Activated CD4-positive, alpha-beta T cell treated with anti-CD3 and anti-CD28 coated beads, Interleukin-10, Interleukin-2, amounts not matched to agents 100 ng/mL and 50 ng/mL, durations not matched to agents 16 hours and 8 hours (primary cell): ENCODE results near the gene MYBPHL.
"Not testable (repeated sequence)": the region's sequence is repeated elsewhere in the genome, so short reads cannot be mapped to it uniquely, and the experiment has no call there.

Source experiments
- DNase-seq: peaks from one replicate; pipeline ENCODE4 v3.0.0-alpha.2; 2020

Gene MYBPHL

GRCh38 chr1:109304226-109304920 lies 2.4 kb downstream of the MYBPHL start:
- no peak for DNase-seq

GRCh38 chr1:109301874-109302273 lies 4.9 kb downstream of the MYBPHL start:
- no peak for DNase-seq

- no peak for DNase-seq
Observed at GRCh38 chr1:109300650-109301151, 6.1 kb downstream of the MYBPHL start.

- DNase-seq, result no peak
Observed at GRCh38 chr1:109299558-109300343, 7.1 kb downstream of the MYBPHL start.

GRCh38 chr1:109298666-109299557 lies 7.9 kb downstream of the MYBPHL start:
- no peak for DNase-seq

- DNase-seq, result no peak
Observed at GRCh38 chr1:109296782-109297181, 10.0 kb downstream of the MYBPHL start.

- no peak for DNase-seq
Observed at GRCh38 chr1:109295712-109296415, 10.9 kb downstream of the MYBPHL start.

GRCh38 chr1:109294481-109294880 lies 12.3 kb downstream of the MYBPHL start:
- DNase-seq, result no peak

GRCh38 chr1:109293026-109293425 lies 13.8 kb downstream of the MYBPHL start:
- no peak for DNase-seq

- no peak for DNase-seq
Observed at GRCh38 chr1:109292364-109292763, 14.4 kb downstream of the MYBPHL start.

- no peak for DNase-seq
Observed at GRCh38 chr1:109290998-109291397, 15.8 kb downstream of the MYBPHL start.

GRCh38 chr1:109290137-109290536 lies 16.7 kb downstream of the MYBPHL start:
- no peak for DNase-seq

- not testable (repeated sequence) for DNase-seq
Observed at GRCh38 chr1:109286762-109287161, 20.0 kb downstream of the MYBPHL start.

GRCh38 chr1:109283748-109284600 lies 22.8 kb downstream of the MYBPHL start:
- peak; percentile 46 for DNase-seq

GRCh38 chr1:109282952-109283747 lies 23.7 kb downstream of the MYBPHL start, which contains the start of gene PSRC1:
TSS of gene PSRC1 (minus strand) at chr1:109283145.
- DNase-seq, result peak; percentile 95

GRCh38 chr1:109282497-109282951 lies 24.3 kb downstream of the MYBPHL start:
- no peak for DNase-seq

GRCh38 chr1:109281680-109282496 lies 24.9 kb downstream of the MYBPHL start:
- no peak for DNase-seq

GRCh38 chr1:109280862-109281261 lies 25.9 kb downstream of the MYBPHL start:
- no peak for DNase-seq

- DNase-seq, result no peak
Observed at GRCh38 chr1:109279615-109280278, 27.1 kb downstream of the MYBPHL start.
